Fibroblast of pulmonary artery (primary cell): Measurements from ENCODE around the gene IGF1R.

Experiments used
- DNase-seq: peaks from one replicate; pipeline ENCODE4 v3.0.0-alpha.2; 2010; ENCODE audit warnings: low read depth
- H3K4me3 ChIP-seq: replicated peaks from 2 replicates; pipeline ENCODE4 v1.5.1; 2011; ENCODE audit warnings: low read depth, mild to moderate bottlenecking, control low read depth, low read length, moderate library complexity
- CTCF ChIP-seq: IDR thresholded peaks from 2 replicates; pipeline ENCODE4 v1.5.1; 2011; ENCODE audit warnings: mild to moderate bottlenecking, control low read depth, low read length, inconsistent platforms; ENCODE audit errors: missing control alignments

IGF1R gene

GRCh38 chr15:98841419-98841970, 193.2 kb downstream of the IGF1R start:
- H3K4me3 ChIP-seq = no peak overlapping the region
- no peak for TF ChIP-seq CTCF
- no peak for DNase-seq

- no peak overlapping the region for H3K4me3 ChIP-seq
- peak; percentile 18 for DNase-seq
- TF ChIP-seq CTCF = no peak
Observed at GRCh38 chr15:98842192-98842972, 194.0 kb downstream of the IGF1R start.

GRCh38 chr15:98842973-98843285, 194.6 kb downstream of the IGF1R start:
- H3K4me3 ChIP-seq = no peak overlapping the region
- TF ChIP-seq CTCF = no peak
- DNase-seq = no peak

GRCh38 chr15:98843844-98844243, 195.5 kb downstream of the IGF1R start:
- DNase-seq = no peak
- H3K4me3 ChIP-seq = no peak overlapping the region
- no peak for TF ChIP-seq CTCF

- no peak for DNase-seq
- TF ChIP-seq CTCF = no peak
Observed at GRCh38 chr15:98844261-98844660, 195.9 kb downstream of the IGF1R start.

GRCh38 chr15:98845138-98845884, 197.0 kb downstream of the IGF1R start:
- DNase-seq = peak; percentile 21
- TF ChIP-seq CTCF = no peak
- no peak overlapping the region for H3K4me3 ChIP-seq

More at GRCh38 chr15:98844261-98844660, 195.9 kb downstream of the IGF1R start:
- H3K4me3 ChIP-seq = no peak overlapping the region
